HFF-Myc (cell line): Measurements from ENCODE around the gene DPF1.

Experiments used
- DNase-seq: peaks from one replicate; pipeline ENCODE4 v3.0.0-alpha.2; 2011; ENCODE audit warnings: low read depth; ENCODE audit errors: extremely low read depth
- H3K4me3 ChIP-seq: replicated peaks from 2 replicates; pipeline ENCODE4 v1.5.1; 2011; ENCODE audit warnings: low read depth, mild to moderate bottlenecking, control low read depth, low read length
- CTCF ChIP-seq: IDR thresholded peaks from 2 replicates; pipeline ENCODE4 v1.5.1; 2012; ENCODE audit warnings: mild to moderate bottlenecking, low read depth, low read length, control low read depth; ENCODE audit errors: missing control alignments

The DPF1 gene

GRCh38 chr19:38164526-38164925, 59.5 kb downstream of the DPF1 start:
- no peak for TF ChIP-seq CTCF
- no peak overlapping the region for H3K4me3 ChIP-seq
- no peak for DNase-seq

- no peak for TF ChIP-seq CTCF
- no peak for DNase-seq
- H3K4me3 ChIP-seq = no peak overlapping the region
Measured at GRCh38 chr19:38163419-38164290, 60.4 kb downstream of the DPF1 start.

GRCh38 chr19:38162632-38163031, 61.4 kb downstream of the DPF1 start:
- no peak overlapping the region for H3K4me3 ChIP-seq
- no peak for TF ChIP-seq CTCF
- no peak for DNase-seq

GRCh38 chr19:38162094-38162493, 61.9 kb downstream of the DPF1 start:
- no peak for TF ChIP-seq CTCF
- no peak for DNase-seq

More at GRCh38 chr19:38162094-38162493, 61.9 kb downstream of the DPF1 start:
- no peak overlapping the region for H3K4me3 ChIP-seq
